Esophagus (tissue), 2 donors: Measurements from ENCODE around the gene NUCB2. TPM values are rescaled to one million over a fixed set of nuclear protein-coding genes. Genes with fewer than 3 reads are reported as not detected.

Experiments used
- H3K27ac ChIP-seq, 2 donors: one replicate each; pipeline ENCODE4 v1.5.1; 2013; ENCODE audit warnings: low read depth in 2 of 2, mild to moderate bottlenecking in 2 of 2, inconsistent platforms in 1 of 2, low read length in 1 of 2, moderate library complexity in 1 of 2
- H3K27me3 ChIP-seq, 2 donors: one replicate each; pipeline ENCODE4 v1.6.1; 2013; ENCODE audit warnings: low read length in 2 of 2, control low read depth in 1 of 2, mild to moderate bottlenecking in 1 of 2; ENCODE audit not compliant: insufficient read depth in 2 of 2, control insufficient read depth in 1 of 2
- H3K36me3 ChIP-seq, 2 donors: one replicate each; pipeline ENCODE4 v1.6.1; 2013; ENCODE audit warnings: low read length in 1 of 2; ENCODE audit not compliant: control insufficient read depth in 2 of 2, insufficient read depth in 2 of 2
- H3K4me1 ChIP-seq, 2 donors: one replicate each; pipeline ENCODE4 v1.6.1; 2013; ENCODE audit warnings: low read length in 1 of 2; ENCODE audit not compliant: control insufficient read depth in 2 of 2, insufficient read depth in 2 of 2
- H3K4me3 ChIP-seq, 2 donors: one replicate each; pipeline ENCODE4 v1.5.1; 2013; ENCODE audit warnings: low read length in 2 of 2, mild to moderate bottlenecking in 2 of 2, low read depth in 1 of 2, moderate library complexity in 1 of 2
- H3K9me3 ChIP-seq, 2 donors: one replicate each; pipeline ENCODE4 v1.6.1; 2013; ENCODE audit warnings: mild to moderate bottlenecking in 2 of 2, low read depth in 1 of 2, low read length in 1 of 2, moderate library complexity in 1 of 2; ENCODE audit not compliant: control insufficient read depth in 2 of 2, insufficient read depth in 1 of 2
- WGBS, 2 donors: extraction: QIAGEN DNeasy Blood & Tissue Kit; methylation state at CpG; one replicate each; pipeline ENCODE4 v1.1.7; 2013; 5-methylcytosine and 5-hydroxymethylcytosine counted together
- polyA plus RNA-seq, 2 donors: library from polyadenylated mRNA; stranded (reverse); fragments of 200-250 nt; gene quantifications; one replicate each; pipeline ENCODE4 v1.2.3, GENCODE V29; 2013
- donor health status: healthy with polysubstance abuse.
- donor health status: Bipolar disorder and iron deficiency.

NUCB2 gene
- polyA plus RNA-seq, 2 donors = 174 to 326 TPM

DNA sequence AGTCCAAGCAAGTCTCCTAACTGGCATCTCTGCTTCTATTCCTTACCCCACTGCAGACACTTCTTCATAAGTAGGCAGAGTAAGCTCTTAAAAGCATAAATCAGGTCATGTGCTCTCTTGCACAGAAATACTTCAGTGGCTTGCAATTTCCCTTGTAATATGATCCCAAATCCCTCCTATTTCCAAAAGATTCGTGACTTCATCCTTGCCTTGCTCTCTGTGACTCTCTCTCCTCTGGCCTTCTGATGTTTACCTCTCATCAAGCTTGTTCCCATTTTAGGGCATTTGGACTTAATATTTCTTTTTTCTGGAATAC lies 37.7 kb downstream of the NUCB2 start:
- 39 to 65% methylated on average over 1 of the region's 1 CpG for WGBS, 2 donors
- H3K27ac ChIP-seq = no peak overlapping the region
- no peaks in the 10 kb centered on the region for H3K9me3 ChIP-seq
- H3K4me3 ChIP-seq = no peak overlapping the region
- H3K36me3 ChIP-seq = peaks cover 0 to 6% of the 10 kb centered on the region in 2 donors
- H3K4me1 ChIP-seq = no peaks in the 10 kb centered on the region
- no peaks in the 10 kb centered on the region for H3K27me3 ChIP-seq

DNA sequence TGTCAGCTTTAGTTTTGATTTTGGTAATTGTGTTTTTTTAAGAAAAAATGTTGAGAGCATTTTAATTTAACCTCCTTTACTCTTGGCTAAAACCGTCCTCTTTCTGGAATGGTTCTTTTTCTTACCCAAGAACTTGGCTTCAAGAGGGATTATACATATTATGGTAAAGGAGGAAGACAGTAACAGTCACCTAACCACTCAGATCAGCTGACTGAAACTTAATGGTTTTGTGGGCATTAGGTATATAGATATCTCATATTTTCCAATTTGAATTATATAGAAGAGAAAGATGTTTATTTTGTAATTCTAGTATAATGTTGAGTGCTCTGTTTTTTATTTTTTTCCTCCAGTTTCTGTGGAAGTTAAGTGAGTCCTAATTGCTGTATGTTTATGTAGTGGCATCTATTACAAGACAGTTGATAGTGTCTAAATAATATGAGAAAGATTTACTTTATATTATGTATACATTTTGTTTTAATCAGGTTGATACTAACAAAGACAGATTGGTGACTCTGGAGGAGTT lies 38.4 kb downstream of the NUCB2 start:
- Histone ChIP-seq H3K4me1 (no peaks in the 10 kb centered on the region), H3K4me3 (no peak overlapping the region), H3K27me3 (no peaks in the 10 kb centered on the region), H3K9me3 (no peaks in the 10 kb centered on the region), H3K27ac (no peak overlapping the region), H3K36me3 (peaks cover 0 to 6% of the 10 kb centered on the region in 2 donors)
- 81 to 84% methylated on average over 1 of the region's 1 CpG for WGBS, 2 donors

DNA sequence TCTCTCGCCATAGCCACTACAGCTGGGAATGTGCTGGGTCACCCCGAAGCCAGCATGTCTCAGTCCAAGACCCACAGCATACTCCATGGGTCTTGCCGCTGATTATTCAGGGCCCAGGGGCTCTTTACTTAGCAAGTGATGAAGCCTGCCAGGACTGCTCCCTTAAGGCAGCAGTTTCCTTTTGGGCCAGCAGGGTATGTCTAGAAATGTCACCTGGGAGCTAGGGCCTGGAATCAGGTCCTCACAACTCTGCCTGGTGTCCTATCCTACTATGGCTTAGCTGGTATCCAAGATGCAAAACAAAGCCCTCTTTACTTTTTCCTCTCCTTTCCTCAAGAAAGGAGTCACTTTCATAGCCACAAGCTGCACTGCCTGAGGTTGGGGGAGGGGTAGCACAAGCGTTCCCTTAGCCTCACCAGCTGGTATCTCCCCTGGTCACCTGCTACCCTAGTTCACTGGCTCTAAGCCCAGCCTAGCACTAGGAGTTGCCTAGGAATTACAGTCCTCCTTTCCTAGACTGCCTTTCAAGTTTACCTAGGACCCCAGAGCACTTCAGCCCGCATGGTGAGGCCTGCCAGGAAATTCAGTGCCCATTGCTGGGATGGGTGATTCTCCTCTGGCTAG lies 52.4 kb downstream of the NUCB2 start:
- H3K27me3 ChIP-seq = no peaks in the 10 kb centered on the region
- no peaks in the 10 kb centered on the region for H3K9me3 ChIP-seq
- H3K4me3 ChIP-seq = no peak overlapping the region
- H3K27ac ChIP-seq = no peak overlapping the region
- 90 to 98% methylated on average over 5 of the region's 5 CpGs for WGBS, 2 donors
- peaks cover 7 to 14% of the 10 kb centered on the region in 2 donors for H3K36me3 ChIP-seq
- H3K4me1 ChIP-seq = no peaks in the 10 kb centered on the region

DNA sequence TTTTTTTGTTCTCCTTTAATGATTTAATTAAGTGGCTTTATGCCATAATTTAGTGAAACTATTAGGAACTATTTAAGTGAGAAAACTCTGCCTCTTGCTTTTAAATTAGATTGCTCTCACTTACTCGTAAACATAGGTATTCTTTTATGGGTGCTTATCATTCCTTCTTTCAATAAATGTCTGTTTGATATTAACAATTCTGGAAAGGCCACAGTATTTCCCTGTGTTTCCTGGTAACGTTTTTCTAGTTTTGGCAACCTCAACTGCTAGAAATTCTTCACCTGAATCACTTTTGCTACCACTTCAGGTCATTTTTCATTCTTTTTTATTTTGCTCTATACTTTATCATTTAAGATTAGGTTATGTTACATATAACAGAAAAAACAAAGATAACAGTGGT lies 55.1 kb downstream of the NUCB2 start:
- Histone ChIP-seq H3K36me3 (peaks cover 7 to 14% of the 10 kb centered on the region in 2 donors), H3K4me1 (no peaks in the 10 kb centered on the region)

DNA sequence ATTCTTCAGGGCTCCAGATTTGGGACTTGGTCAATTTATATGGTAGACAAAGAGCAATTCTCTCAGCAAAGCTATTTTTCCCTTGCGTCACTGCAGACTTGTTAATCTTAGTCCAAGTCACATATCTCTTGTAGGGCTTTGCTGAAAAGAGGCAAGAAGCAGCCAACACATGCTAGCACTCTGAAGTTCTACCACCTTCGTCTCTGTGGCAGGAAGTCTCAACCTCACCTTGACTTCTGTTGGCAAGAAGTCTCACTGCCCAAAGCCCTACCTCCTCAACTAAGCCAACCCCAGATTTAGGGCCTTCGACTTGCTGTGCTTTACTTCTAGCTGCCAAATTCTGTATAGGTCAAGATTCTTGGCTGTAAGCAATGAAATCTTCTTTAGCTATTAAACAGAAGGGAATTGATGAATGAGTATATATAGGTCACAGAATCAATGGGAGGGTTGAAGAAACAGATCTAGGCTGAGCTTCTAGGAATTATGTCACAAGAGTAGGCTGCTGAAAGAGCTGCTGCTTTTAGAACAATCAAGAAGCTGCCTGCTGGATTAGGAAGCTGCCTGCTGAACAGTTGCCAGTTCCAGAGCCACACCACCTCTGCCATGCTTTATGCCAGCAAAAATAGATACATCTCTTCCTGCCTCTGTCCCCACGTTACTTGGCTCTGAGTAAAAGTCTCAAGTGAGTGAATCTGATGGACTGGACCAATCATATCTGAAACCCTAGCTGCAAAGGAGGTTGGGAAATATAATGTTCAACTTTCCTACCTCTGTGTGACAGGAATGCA lies 57.5 kb downstream of the NUCB2 start:
- H3K4me1 ChIP-seq = no peaks in the 10 kb centered on the region

More for the DNA sequence above, 55.1 kb downstream of the NUCB2 start:
- no peak overlapping the region for H3K4me3 ChIP-seq
- no peaks in the 10 kb centered on the region for H3K27me3 ChIP-seq
- no peaks in the 10 kb centered on the region for H3K9me3 ChIP-seq
- H3K27ac ChIP-seq = no peak overlapping the region
- 55 to 69% methylated on average over 2 of the region's 2 CpGs for WGBS, 2 donors

DNA sequence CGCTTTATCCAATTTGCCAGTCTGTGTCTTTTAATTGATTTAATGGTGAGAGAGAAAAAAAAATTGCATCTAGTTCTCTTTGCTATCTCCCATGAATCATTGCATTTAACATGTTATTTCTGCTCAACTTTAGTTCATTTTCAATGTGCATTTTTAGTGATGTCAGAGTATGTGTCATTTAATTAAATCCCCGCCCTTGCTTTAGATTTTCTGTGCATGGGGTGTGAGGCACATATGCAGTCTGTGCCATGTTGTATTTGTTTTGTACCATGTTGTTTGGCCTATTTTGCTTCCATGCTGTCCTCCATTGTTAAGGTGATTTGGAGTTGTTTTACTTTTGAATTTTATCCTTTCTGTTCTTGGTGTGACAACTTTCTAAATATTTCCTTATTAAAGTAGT lies 66.7 kb downstream of the NUCB2 start:
- WGBS, 2 donors = 95 to 99% methylated on average over 2 of the region's 2 CpGs
- Histone ChIP-seq H3K27ac (no peak overlapping the region), H3K27me3 (no peaks in the 10 kb centered on the region), H3K4me1 (no peaks in the 10 kb centered on the region), H3K4me3 (no peak overlapping the region), H3K9me3 (no peaks in the 10 kb centered on the region), H3K36me3 (no peaks in the 10 kb centered on the region)

More for the DNA sequence above, 57.5 kb downstream of the NUCB2 start:
- Histone ChIP-seq H3K4me3 (no peak overlapping the region), H3K27ac (no peak overlapping the region), H3K27me3 (no peaks in the 10 kb centered on the region), H3K36me3 (peaks cover 0 to 10% of the 10 kb centered on the region in 2 donors), H3K9me3 (no peaks in the 10 kb centered on the region)
- WGBS, 2 donors = 78 to 80% methylated on average over 4 of the region's 4 CpGs

DNA sequence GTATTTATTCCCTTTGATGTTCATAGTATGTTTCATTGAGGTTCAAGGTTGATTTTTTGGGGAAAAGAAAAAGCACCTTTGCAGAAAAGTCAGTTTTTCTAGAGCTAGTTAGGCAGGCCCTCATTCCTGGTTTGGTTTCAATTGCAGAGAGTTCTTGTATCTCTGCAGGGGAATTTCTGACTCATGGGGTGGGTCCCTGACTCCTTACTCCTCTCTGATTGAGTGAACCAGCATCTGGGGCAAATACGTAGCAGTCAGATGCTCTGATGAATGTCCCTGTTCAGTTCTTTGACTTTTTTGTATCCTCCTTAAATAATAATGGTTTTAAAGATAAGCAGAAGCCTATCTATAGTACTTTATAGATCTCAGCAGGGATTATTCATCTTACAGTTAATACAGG lies 67.4 kb downstream of the NUCB2 start:
- Histone ChIP-seq H3K4me3 (no peak overlapping the region), H3K27me3 (no peaks in the 10 kb centered on the region), H3K27ac (no peak overlapping the region), H3K4me1 (no peaks in the 10 kb centered on the region), H3K9me3 (no peaks in the 10 kb centered on the region), H3K36me3 (no peaks in the 10 kb centered on the region)
- 81 to 90% methylated on average over 1 of the region's 1 CpG for WGBS, 2 donors

DNA sequence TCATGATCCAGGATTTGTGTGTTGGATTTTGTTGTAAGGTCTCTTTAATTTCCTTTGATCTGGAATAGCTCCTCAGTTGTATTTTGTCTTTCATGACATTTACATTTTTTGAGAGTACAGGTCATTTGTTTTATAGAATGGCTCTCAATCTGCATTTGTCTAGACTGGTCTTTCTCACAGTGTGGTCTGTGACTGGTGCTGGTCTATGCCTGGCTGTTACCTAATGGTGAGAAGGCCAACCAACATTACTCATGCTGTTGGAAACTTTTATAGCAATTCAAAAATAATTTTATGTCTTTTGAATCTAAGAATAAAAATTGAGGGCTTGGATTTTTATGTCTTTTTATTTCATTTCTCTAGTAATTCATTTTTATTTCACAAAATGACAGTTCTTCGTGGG lies 71.1 kb downstream of the NUCB2 start:
- Histone ChIP-seq H3K36me3 (no peaks in the 10 kb centered on the region), H3K27me3 (no peaks in the 10 kb centered on the region), H3K27ac (no peak overlapping the region), H3K4me1 (no peaks in the 10 kb centered on the region), H3K4me3 (no peak overlapping the region), H3K9me3 (no peaks in the 10 kb centered on the region)
- 82 to 89% methylated on average over 1 of the region's 1 CpG for WGBS, 2 donors

DNA sequence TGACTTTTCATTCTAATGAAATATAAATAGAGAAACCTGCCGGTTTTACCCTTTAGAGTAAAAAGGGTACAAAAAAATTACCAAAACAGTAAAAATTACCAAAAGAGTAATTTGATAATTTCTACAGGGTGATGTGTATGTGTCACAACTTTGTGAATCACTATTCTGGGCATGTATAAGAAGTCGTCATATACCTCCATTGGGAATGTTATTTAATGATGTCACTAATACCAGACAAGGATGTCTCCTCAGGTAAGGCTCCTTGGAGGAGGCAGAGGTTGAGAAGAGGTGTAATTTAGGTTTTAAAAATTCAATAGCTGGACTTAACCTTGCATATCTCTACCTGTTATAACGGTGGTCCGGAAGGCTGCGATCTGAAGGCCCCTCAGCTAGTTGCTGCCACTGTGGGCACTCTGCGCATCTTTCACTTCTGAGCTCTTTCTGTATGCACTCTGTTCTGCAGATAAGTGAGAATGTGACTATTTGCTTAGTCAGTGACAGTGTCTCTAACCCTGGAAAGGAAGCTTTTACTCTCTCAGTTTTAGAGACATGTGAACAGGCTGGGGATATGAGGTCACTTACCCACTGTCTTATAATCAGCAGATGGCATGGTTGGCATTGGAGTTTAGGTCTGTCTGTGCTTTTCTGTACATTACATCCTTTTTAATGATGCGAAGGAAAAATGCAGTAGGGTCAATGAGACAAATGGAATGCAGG lies 74.1 kb downstream of the NUCB2 start:
- Histone ChIP-seq H3K9me3 (no peaks in the 10 kb centered on the region), H3K4me1 (no peaks in the 10 kb centered on the region), H3K36me3 (no peaks in the 10 kb centered on the region), H3K27me3 (no peaks in the 10 kb centered on the region), H3K27ac (no peak overlapping the region), H3K4me3 (no peak overlapping the region)
- WGBS, 2 donors = 92 to 96% methylated on average over 7 of the region's 7 CpGs
